Fibroblast of lung (primary cell): Measurements from ENCODE around the gene OSBP2. TPM values are rescaled to one million over a fixed set of nuclear protein-coding genes. Genes with fewer than 3 reads are reported as not detected.

ENCODE experiments used
- DNase-seq, 2 donors: peaks; one replicate each; pipeline versions ENCODE4 v3.0.0 to v3.0.0-alpha.2; 2010; ENCODE audit warnings: low read depth in 2 of 2
- H2AFZ ChIP-seq: 2 replicates; pipeline ENCODE4 v1.5.1; 2012; ENCODE audit warnings: low read length, control low read depth, inconsistent platforms
- H3K27ac ChIP-seq: 2 replicates; pipeline ENCODE4 v1.5.1; 2011; ENCODE audit warnings: low read length, control low read depth; ENCODE audit not compliant: insufficient read depth
- H3K27me3 ChIP-seq: 2 replicates; pipeline ENCODE4 v1.5.1; 2011; ENCODE audit warnings: mild to moderate bottlenecking, low read length; ENCODE audit not compliant: control insufficient read depth, insufficient read depth
- H3K36me3 ChIP-seq: 2 replicates; pipeline ENCODE4 v1.5.1; 2011; ENCODE audit warnings: low read length; ENCODE audit not compliant: control insufficient read depth, insufficient read depth
- H3K4me1 ChIP-seq: 2 replicates; pipeline ENCODE4 v1.5.1; 2011; ENCODE audit warnings: low read length; ENCODE audit not compliant: control insufficient read depth, insufficient read depth; ENCODE audit errors: extremely low read depth
- H3K4me2 ChIP-seq: 2 replicates; pipeline ENCODE4 v1.5.1; 2011; ENCODE audit warnings: low read length, control low read depth; ENCODE audit not compliant: insufficient read depth; ENCODE audit errors: extremely low read depth
- H3K4me3 ChIP-seq, 4 experiments: fragments of 200-600 bp in 1 of 4; sonication (generic) in 1 of 4; replicated peaks in 1 of 4; 2 replicates each; pipeline ENCODE4 v1.5.1; 2011 to 2016; ENCODE audit warnings: low read length in 4 of 4, low read depth in 3 of 4, mild to moderate bottlenecking in 3 of 4, control low read depth in 2 of 4, inconsistent platforms in 1 of 4, mixed read lengths in 1 of 4; ENCODE audit not compliant: insufficient read depth in 1 of 4; ENCODE audit errors: control extremely low read depth in 1 of 4
- H3K79me2 ChIP-seq: 2 replicates; pipeline ENCODE4 v1.5.1; 2012; ENCODE audit warnings: mild to moderate bottlenecking, low read length, inconsistent platforms; ENCODE audit not compliant: control insufficient read depth, insufficient read depth
- H3K9ac ChIP-seq: 2 replicates; pipeline ENCODE4 v1.5.1; 2011; ENCODE audit warnings: mild to moderate bottlenecking, low read length, control low read depth; ENCODE audit not compliant: insufficient read depth
- H3K9me3 ChIP-seq: 2 replicates; pipeline ENCODE4 v1.5.1; 2012; ENCODE audit warnings: low read depth, low read length; ENCODE audit not compliant: control insufficient read depth, insufficient read depth
- H4K20me1 ChIP-seq: 2 replicates; pipeline ENCODE4 v1.5.1; 2011; ENCODE audit warnings: low read length; ENCODE audit not compliant: control insufficient read depth, insufficient read depth; ENCODE audit errors: extremely low read depth
- CTCF ChIP-seq, 2 donors: IDR thresholded peaks in 1 of 2; conservative IDR thresholded peaks in 1 of 2; 1 replicate in 1 of 2; 2 replicates in 1 of 2; pipeline ENCODE4 v1.5.1; 2011 to 2012; ENCODE audit warnings: low read length in 2 of 2, control low read depth in 1 of 2, inconsistent platforms in 1 of 2, low read depth in 1 of 2, mild to moderate bottlenecking in 1 of 2
- EZH2 ChIP-seq: IDR thresholded peaks from 2 replicates; pipeline ENCODE4 v1.5.1; 2012; ENCODE audit warnings: low read length, control low read depth, mild to moderate bottlenecking; ENCODE audit errors: missing control alignments
- polyA plus RNA-seq, 2 donors: library from polyadenylated mRNA; depleted of rRNA in 1 of 2; stranded (reverse) in 1 of 2; unstranded in 1 of 2; fragments of >200 nt; gene quantifications; 2 replicates each; pipeline ENCODE4 v1.2.1, GENCODE V29; 2011 to 2012; ENCODE audit warnings: missing spikeins in 1 of 2
- total RNA-seq: library from RNA; depleted of rRNA; stranded (reverse); fragments of >200 nt; gene quantifications from 2 replicates; pipeline ENCODE4 v1.2.1, GENCODE V29; 2014

OSBP2 gene
- total and polyA plus RNA-seq, 2 donors (not counting 1 experiment from before 2014, with no cell fraction given): 0.40 to 3.8 TPM

- no peaks in the 10 kb centered on the region for H3K9me3 ChIP-seq
- H3K4me2 ChIP-seq: no peak overlapping the region
- DNase-seq: no peak
- no peaks in the 10 kb centered on the region for H3K79me2 ChIP-seq
- no peaks in the 10 kb centered on the region for H4K20me1 ChIP-seq
- H3K4me1 ChIP-seq: peaks cover 3% of the 10 kb centered on the region
- TF ChIP-seq EZH2 (no peak), CTCF (conservative IDR thresholded peaks at IDR 0.05 in 1 of 2, IDR thresholded peaks at IDR 0.05 in 1 of 2; ENCODE audit: low read depth in 1 of 2, low read length in 2 of 2) (no peak)
- H3K9ac ChIP-seq: no peak overlapping the region
- H3K27me3 ChIP-seq: peaks cover 16% of the 10 kb centered on the region
- no peaks in the 10 kb centered on the region for H3K36me3 ChIP-seq
- no peak overlapping the region for H3K27ac ChIP-seq
- H3K4me3 ChIP-seq: no peak overlapping the region
- no peak overlapping the region for H2AFZ ChIP-seq
Observed at GRCh38 chr22:30824711-30825110, 130.0 kb downstream of the OSBP2 start.

- no peak overlapping the region for H2AFZ ChIP-seq
- no peak overlapping the region for H3K4me2 ChIP-seq
- peaks cover 16% of the 10 kb centered on the region for H3K27me3 ChIP-seq
- no peak overlapping the region for H3K9ac ChIP-seq
- H3K27ac ChIP-seq: no peak overlapping the region
- H3K9me3 ChIP-seq: no peaks in the 10 kb centered on the region
- H3K36me3 ChIP-seq: no peaks in the 10 kb centered on the region
- H3K4me1 ChIP-seq: peaks cover 11% of the 10 kb centered on the region
- no peak for DNase-seq
- H3K4me3 ChIP-seq: no peak overlapping the region
- TF ChIP-seq CTCF (conservative IDR thresholded peaks at IDR 0.05 in 1 of 2, IDR thresholded peaks at IDR 0.05 in 1 of 2; ENCODE audit: low read depth in 1 of 2, low read length in 2 of 2) (no peak), EZH2 (no peak)
- H3K79me2 ChIP-seq: no peaks in the 10 kb centered on the region
- no peaks in the 10 kb centered on the region for H4K20me1 ChIP-seq
Observed at GRCh38 chr22:30825711-30826505, 131.2 kb downstream of the OSBP2 start.

GRCh38 chr22:30826670-30827355, 132.1 kb downstream of the OSBP2 start:
- Histone ChIP-seq H3K4me2 (no peak overlapping the region), H2AFZ (no peak overlapping the region), H3K79me2 (no peaks in the 10 kb centered on the region), H3K27ac (no peak overlapping the region), H3K27me3 (peaks cover 14% of the 10 kb centered on the region), H3K36me3 (no peaks in the 10 kb centered on the region), H3K9me3 (no peaks in the 10 kb centered on the region), H3K4me1 (peaks cover 11% of the 10 kb centered on the region), H3K9ac (no peak overlapping the region), H4K20me1 (no peaks in the 10 kb centered on the region), H3K4me3 (no peak overlapping the region)
- no peak for TF ChIP-seq EZH2
- DNase-seq: no peak
